Measurements from ENCODE around the gene ITGB1.
"Not testable (repeated sequence)": the region's sequence is repeated elsewhere in the genome, so short reads cannot be mapped to it uniquely, and the experiment has no call there.

Gene ITGB1

GRCh38 chr10:32923134-32923533 lies 34.9 kb downstream of the ITGB1 start:
- no peak overlapping the region for H3K4me3 ChIP-seq (ENCODE audit: low read depth, low read length)
- no peak for TF ChIP-seq CTCF (IDR thresholded peaks at IDR 0.05; ENCODE audit: low read depth, low read length)
- DNase-seq (ENCODE audit: low read depth, low spot score), result no peak
- in situ Hi-C loops (cut with HindIII; ENCODE audit: low sequenced_read_pairs), result no loop called here

GRCh38 chr10:32922170-32922569 lies 35.9 kb downstream of the ITGB1 start:
- no peak for TF ChIP-seq CTCF (IDR thresholded peaks at IDR 0.05; ENCODE audit: low read depth, low read length)
- in situ Hi-C loops (cut with HindIII; ENCODE audit: low sequenced_read_pairs), result no loop called here
- no peak overlapping the region for H3K4me3 ChIP-seq (ENCODE audit: low read depth, low read length)
- no peak for DNase-seq (ENCODE audit: low read depth, low spot score)

GRCh38 chr10:32917817-32918216 lies 40.2 kb downstream of the ITGB1 start:
- in situ Hi-C loops (cut with HindIII; ENCODE audit: low sequenced_read_pairs); H3K4me3 ChIP-seq (ENCODE audit: low read depth, low read length); DNase-seq (ENCODE audit: low read depth, low spot score): not testable (repeated sequence)

- no peak for DNase-seq (ENCODE audit: low read depth, low spot score)
- no peak for TF ChIP-seq CTCF (IDR thresholded peaks at IDR 0.05; ENCODE audit: low read depth, low read length)
- H3K4me3 ChIP-seq (ENCODE audit: low read depth, low read length), result no peak overlapping the region
- in situ Hi-C loops (cut with HindIII; ENCODE audit: low sequenced_read_pairs), result no loop called here
These were observed 46.6 kb downstream of the ITGB1 start for GRCh38 chr10:32911285-32912016.

- in situ Hi-C loops (cut with HindIII; ENCODE audit: low sequenced_read_pairs); H3K4me3 ChIP-seq (ENCODE audit: low read depth, low read length): not testable (repeated sequence)
These were observed 48.1 kb downstream of the ITGB1 start for GRCh38 chr10:32909970-32910369.

GRCh38 chr10:32909456-32909855 lies 48.6 kb downstream of the ITGB1 start:
- in situ Hi-C loops (cut with HindIII; ENCODE audit: low sequenced_read_pairs), result no loop called here
- no peak for TF ChIP-seq CTCF (IDR thresholded peaks at IDR 0.05; ENCODE audit: low read depth, low read length)
- no peak overlapping the region for H3K4me3 ChIP-seq (ENCODE audit: low read depth, low read length)
- DNase-seq (ENCODE audit: low read depth, low spot score), result no peak

More at GRCh38 chr10:32909970-32910369, 48.1 kb downstream of the ITGB1 start:
- not testable (repeated sequence) for DNase-seq (ENCODE audit: low read depth, low spot score)

GRCh38 chr10:32906595-32906994 lies 51.4 kb downstream of the ITGB1 start:
- TF ChIP-seq CTCF (IDR thresholded peaks at IDR 0.05; ENCODE audit: low read depth, low read length), result no peak
- no peak overlapping the region for H3K4me3 ChIP-seq (ENCODE audit: low read depth, low read length)
- in situ Hi-C loops (cut with HindIII; ENCODE audit: low sequenced_read_pairs), result no loop called here
- no peak for DNase-seq (ENCODE audit: low read depth, low spot score)

GRCh38 chr10:32905466-32905865 lies 52.6 kb downstream of the ITGB1 start:
- in situ Hi-C loops (cut with HindIII; ENCODE audit: low sequenced_read_pairs), result no loop called here
- no peak overlapping the region for H3K4me3 ChIP-seq (ENCODE audit: low read depth, low read length)
- TF ChIP-seq CTCF (IDR thresholded peaks at IDR 0.05; ENCODE audit: low read depth, low read length), result no peak
- DNase-seq (ENCODE audit: low read depth, low spot score), result no peak

Data from astrocyte of the spinal cord (primary cell).